Endothelial cell of umbilical vein (primary cell): Measurements from ENCODE around the gene LRRC31. TPM values are rescaled to one million over a fixed set of nuclear protein-coding genes. Genes with fewer than 3 reads are reported as not detected.

Source experiments
- BruUV-seq: library from RNA; stranded (reverse); fragments of 400-500 nt; replicated peaks from 2 replicates; lab custom pipeline; 2021; lab: Mats Ljungman, UMichigan
- CTCF ChIA-PET: fragments of 300-600, 350-600 bp; sonication (Branson Sonifier 250); formaldehyde crosslinking; loops from one replicate; lab custom pipeline; 2021; ENCODE audit warnings: antibody characterized with exemption, inconsistent platforms; lab: Charles Lee
- POLR2A ChIA-PET: fragments of 300-600, 350-600 bp; sonication (Branson Sonifier 250); formaldehyde crosslinking; loops from one replicate; lab custom pipeline; 2021; ENCODE audit warnings: antibody characterized with exemption, inconsistent platforms; lab: Charles Lee
- DNase-seq: peaks from one replicate; pipeline ENCODE4 v3.0.0-alpha.2; 2011; ENCODE audit warnings: low read depth, low spot score
- FAIRE-seq: peaks from 2 replicates; lab custom pipeline; 2011; peaks lifted over from hg19 to GRCh38; lab: Jason Lieb, UNC
- H2AFZ ChIP-seq: 2 replicates; pipeline ENCODE4 v1.6.0; 2012; ENCODE audit warnings: low read depth, low read length, control low read depth, inconsistent platforms
- H3K27ac ChIP-seq: 2 replicates; pipeline ENCODE4 v1.5.1; 2011; ENCODE audit warnings: low read depth, mild to moderate bottlenecking, control low read depth, low read length, moderate library complexity; ENCODE audit not compliant: insufficient read depth
- H3K27me3 ChIP-seq, 2 experiments: 2 replicates each; pipeline versions ENCODE4 v1.6.0 to v1.6.1; 2011; ENCODE audit warnings: low read length in 2 of 2, mixed read lengths in 1 of 2; ENCODE audit not compliant: control insufficient read depth in 2 of 2, insufficient read depth in 2 of 2
- H3K36me3 ChIP-seq, 2 experiments: 2 replicates in 1 of 2; 3 replicates in 1 of 2; pipeline ENCODE4 v1.5.1; 2011; ENCODE audit warnings: low read length in 2 of 2, mild to moderate bottlenecking in 1 of 2, moderate library complexity in 1 of 2; ENCODE audit not compliant: control insufficient read depth in 2 of 2, insufficient read depth in 2 of 2; ENCODE audit errors: extremely low read depth in 1 of 2
- H3K4me1 ChIP-seq: 3 replicates; pipeline ENCODE4 v1.5.1; 2011; ENCODE audit warnings: mild to moderate bottlenecking, low read length; ENCODE audit not compliant: control insufficient read depth, insufficient read depth; ENCODE audit errors: extremely low read depth
- H3K4me2 ChIP-seq: 2 replicates; pipeline ENCODE4 v1.6.1; 2011; ENCODE audit warnings: low read length, control low read depth, mixed read lengths; ENCODE audit not compliant: insufficient read depth
- H3K4me3 ChIP-seq, 3 experiments: fragments of 200-600 bp in 1 of 3; sonication (generic), shearing (Covaris generic) in 1 of 3; replicated peaks in 1 of 3; 2 replicates each; pipeline ENCODE4 v1.5.1; 2011 to 2016; ENCODE audit warnings: control low read depth in 3 of 3, low read length in 3 of 3, mild to moderate bottlenecking in 2 of 3, inconsistent platforms in 1 of 3, low read depth in 1 of 3, moderate library complexity in 1 of 3; ENCODE audit not compliant: insufficient read depth in 1 of 3
- H3K79me2 ChIP-seq: 2 replicates; pipeline ENCODE4 v1.6.0; 2012; ENCODE audit warnings: low read length, inconsistent platforms; ENCODE audit not compliant: control insufficient read depth, insufficient read depth
- H3K9ac ChIP-seq: replicated peaks from 2 replicates; pipeline ENCODE3; 2011; ENCODE audit warnings: low read length, control low read depth; ENCODE audit not compliant: insufficient read depth; ENCODE audit errors: extremely low read depth
- H3K9me1 ChIP-seq: replicated peaks from 3 replicates; pipeline ENCODE4 v1.6.0; 2011; ENCODE audit warnings: mild to moderate bottlenecking, low read length; ENCODE audit not compliant: control insufficient read depth, insufficient read depth; ENCODE audit errors: extremely low read depth
- H3K9me3 ChIP-seq: replicated peaks from 2 replicates; pipeline ENCODE4 v1.5.1; 2012; ENCODE audit warnings: low read length, inconsistent platforms; ENCODE audit not compliant: control insufficient read depth, insufficient read depth
- H4K20me1 ChIP-seq: replicated peaks from 2 replicates; pipeline ENCODE3; 2011; ENCODE audit warnings: mild to moderate bottlenecking, low read length; ENCODE audit not compliant: control insufficient read depth, insufficient read depth; ENCODE audit errors: extremely low read depth
- EZH2 ChIP-seq: IDR thresholded peaks from 2 replicates; pipeline ENCODE4 v1.6.1; 2012; ENCODE audit warnings: borderline replicate concordance, low read depth, mild to moderate bottlenecking, moderate library complexity, low read length, inconsistent platforms; ENCODE audit not compliant: severe bottlenecking
- FOS ChIP-seq: IDR thresholded peaks from 2 replicates; pipeline ENCODE4 v1.6.1; 2011; ENCODE audit warnings: mild to moderate bottlenecking, low read length, moderate library complexity, borderline replicate concordance; ENCODE audit not compliant: insufficient read depth
- GATA2 ChIP-seq: IDR thresholded peaks from 2 replicates; pipeline ENCODE4 v1.7.0; 2011; ENCODE audit warnings: low read depth, mild to moderate bottlenecking, moderate library complexity, mixed read lengths, low read length; ENCODE audit not compliant: insufficient read length, insufficient read depth
- JUN ChIP-seq: IDR thresholded peaks from 2 replicates; pipeline ENCODE4 v1.6.1; 2011; ENCODE audit warnings: borderline replicate concordance, low read depth; ENCODE audit not compliant: insufficient read length, insufficient read depth
- MAX ChIP-seq: IDR thresholded peaks from 2 replicates; pipeline ENCODE4 v1.6.1; 2011; ENCODE audit not compliant: insufficient read depth, insufficient read length
- MYC ChIP-seq: IDR thresholded peaks from one replicate; pipeline ENCODE4 v1.6.1; 2011; ENCODE audit warnings: mild to moderate bottlenecking, low read depth, low read length
- POLR2A ChIP-seq: IDR thresholded peaks from 2 replicates; pipeline ENCODE4 v1.6.1; 2012; ENCODE audit warnings: low read depth, mild to moderate bottlenecking, control low read depth, low read length
- POLR2AphosphoS5 ChIP-seq: IDR thresholded peaks from 2 replicates; pipeline ENCODE4 v1.6.1; 2012; ENCODE audit warnings: low read depth, mild to moderate bottlenecking, control low read depth, low read length, moderate library complexity; ENCODE audit not compliant: insufficient read depth
- dilution Hi-C: fragments of 300-500 bp; cut with MboI; formaldehyde crosslinking; loops from one replicate; pipeline ENCODE4 v1.15.0; 2019; ENCODE audit warnings: low sequenced_read_pairs; ENCODE audit not compliant: extremely low pct_ligation_motif_present
- intact Hi-C: fragments of 100-400 bp; cut with micrococcal nuclease; formaldehyde crosslinking; loops from one replicate; pipeline ENCODE4 v1.10.0; 2022
- polyA plus RNA-seq, 4 experiments: library from polyadenylated mRNA; depleted of rRNA in 3 of 4; stranded (reverse) in 3 of 4; unstranded in 1 of 4; fragments of >200 nt; gene quantifications; 2 replicates each; pipeline versions ENCODE4 v1.2.1 to v1.2.3, GENCODE V29; 2011 to 2012; ENCODE audit warnings: missing spikeins in 1 of 4
- total RNA-seq: library from RNA; stranded (reverse); gene quantifications from 2 replicates; pipeline ENCODE4 v1.2.3, GENCODE V29; 2021
- TF ChIP-seq, protein P1 (sequence below), 2 donors: IDR thresholded peaks; 1 replicate in 1 of 2; 2 replicates in 1 of 2; pipeline ENCODE4 v1.5.1; 2011; ENCODE audit warnings: low read length in 2 of 2, mild to moderate bottlenecking in 2 of 2, moderate library complexity in 2 of 2, control low read depth in 1 of 2, inconsistent platforms in 1 of 2, low read depth in 1 of 2; ENCODE audit not compliant: insufficient read depth in 1 of 2; ENCODE audit errors: extremely low read depth in 1 of 2

Gene LRRC31
- total and polyA plus RNA-seq, 2 donors (not counting 3 experiments of a cell fraction or from before 2014, with no cell fraction given), result not detected

GRCh38 chr3:169863458-169863899 lies 6.3 kb downstream of the LRRC31 start:
- Histone ChIP-seq H3K27me3 (peaks cover 0 to 2% of the 10 kb centered on the region in 2 experiments), H3K9me3 (no peaks in the 10 kb centered on the region), H3K9ac (no peak overlapping the region), H3K27ac (no peak overlapping the region), H3K4me1 (no peaks in the 10 kb centered on the region), H3K36me3 (no peaks in the 10 kb centered on the region), H3K4me2 (no peak overlapping the region), H3K79me2 (no peaks in the 10 kb centered on the region), H3K4me3 (no peak overlapping the region), H4K20me1 (no peaks in the 10 kb centered on the region), H2AFZ (no peak overlapping the region), H3K9me1 (no peaks in the 10 kb centered on the region)
- ChIA-PET CTCF (interaction anchor here (1.0 to 2.9 kb wide), 8 partner anchors 8 to 216 kb away, joined by 3 to 18 read pairs (median 6); no protein-coding TSS in a partner anchor), POLR2A (no interaction called here)
- FAIRE-seq (peak; percentile 96), DNase-seq (peak; percentile 81)
- no peak for TF ChIP-seq MYC
- no peak for TF ChIP-seq FOS
- TF ChIP-seq JUN, result no peak
- TF ChIP-seq, protein P1, sequence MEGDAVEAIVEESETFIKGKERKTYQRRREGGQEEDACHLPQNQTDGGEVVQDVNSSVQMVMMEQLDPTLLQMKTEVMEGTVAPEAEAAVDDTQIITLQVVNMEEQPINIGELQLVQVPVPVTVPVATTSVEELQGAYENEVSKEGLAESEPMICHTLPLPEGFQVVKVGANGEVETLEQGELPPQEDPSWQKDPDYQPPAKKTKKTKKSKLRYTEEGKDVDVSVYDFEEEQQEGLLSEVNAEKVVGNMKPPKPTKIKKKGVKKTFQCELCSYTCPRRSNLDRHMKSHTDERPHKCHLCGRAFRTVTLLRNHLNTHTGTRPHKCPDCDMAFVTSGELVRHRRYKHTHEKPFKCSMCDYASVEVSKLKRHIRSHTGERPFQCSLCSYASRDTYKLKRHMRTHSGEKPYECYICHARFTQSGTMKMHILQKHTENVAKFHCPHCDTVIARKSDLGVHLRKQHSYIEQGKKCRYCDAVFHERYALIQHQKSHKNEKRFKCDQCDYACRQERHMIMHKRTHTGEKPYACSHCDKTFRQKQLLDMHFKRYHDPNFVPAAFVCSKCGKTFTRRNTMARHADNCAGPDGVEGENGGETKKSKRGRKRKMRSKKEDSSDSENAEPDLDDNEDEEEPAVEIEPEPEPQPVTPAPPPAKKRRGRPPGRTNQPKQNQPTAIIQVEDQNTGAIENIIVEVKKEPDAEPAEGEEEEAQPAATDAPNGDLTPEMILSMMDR (IDR thresholded peaks at IDR 0.05; ENCODE audit: extremely low read depth in 1 of 2, insufficient read depth in 1 of 2, low read depth in 1 of 2, low read length in 2 of 2), result peak; percentile 81 to 86
- intact Hi-C loops (loop anchor here (1.0 to 10.0 kb wide), 8 partner anchors 101 to 731 kb away; partner anchors contain the start of genes GPR160 and PHC3), dilution Hi-C loops (no loop called here)
- no TSS peak for BruUV-seq

GRCh38 chr3:169861871-169862270 lies 7.9 kb downstream of the LRRC31 start:
- H3K27ac ChIP-seq, result no peak overlapping the region
- CTCF ChIA-PET, result interaction anchor here (0.7 to 2.9 kb wide), 10 partner anchors 9 to 192 kb away, joined by 3 to 18 read pairs (median 4); no protein-coding TSS in a partner anchor
- FAIRE-seq, result no peak
- TF ChIP-seq JUN (no peak), GATA2 (no peak), MYC (no peak), POLR2AphosphoS5 (no peak), EZH2 (no peak), FOS (no peak), POLR2A (no peak), MAX (no peak)
- TF ChIP-seq, protein P1 (IDR thresholded peaks at IDR 0.05; ENCODE audit: extremely low read depth in 1 of 2, insufficient read depth in 1 of 2, low read depth in 1 of 2, low read length in 2 of 2), result no peak
- DNase-seq, result no peak
- H3K4me3 ChIP-seq, result no peak overlapping the region
- no peaks in the 10 kb centered on the region for H4K20me1 ChIP-seq
- dilution Hi-C loops, result no loop called here
- no peak overlapping the region for H3K9ac ChIP-seq
- intact Hi-C loops, result loop anchor here (2.0 to 10.0 kb wide), 5 partner anchors 99 to 730 kb away; partner anchors contain the start of genes GPR160 and PHC3
- peaks cover 6 to 10% of the 10 kb centered on the region in 2 experiments for H3K27me3 ChIP-seq
- no peaks in the 10 kb centered on the region for H3K4me1 ChIP-seq
- H3K4me2 ChIP-seq, result no peak overlapping the region
- no peaks in the 10 kb centered on the region for H3K79me2 ChIP-seq
- no peaks in the 10 kb centered on the region for H3K9me3 ChIP-seq
- POLR2A ChIA-PET, result no interaction called here
- H3K36me3 ChIP-seq, result no peaks in the 10 kb centered on the region
- no peak overlapping the region for H2AFZ ChIP-seq
- no TSS peak for BruUV-seq
- H3K9me1 ChIP-seq, result no peaks in the 10 kb centered on the region
